Stimulated activated effector memory CD8-positive, alpha-beta T cell treated with anti-CD3 and anti-CD28 coated beads, Interleukin-12 subunit alpha, Interleukin-12 subunit beta, amount 100 ng/mL, for 72 hours (primary cell): Measurements from ENCODE around the gene MRGPRG.
"Not testable (repeated sequence)": the region's sequence is repeated elsewhere in the genome, so short reads cannot be mapped to it uniquely, and the experiment has no call there.

Experiments used
- ATAC-seq: fragments of 150-1000 bp; cut with Tn5 transposase; 2 replicates; pipeline ENCODE4 v1.10.0; 2021
- DNase-seq, 2 donors: peaks; one replicate each; pipeline ENCODE4 v3.0.0; 2021 to 2022; ENCODE audit warnings: low spot score in 2 of 2
- H3K27ac Mint-ChIP-seq: one replicate; pipeline ENCODE4 v1.8.0; 2022; ENCODE audit warnings: mild to moderate bottlenecking, mixed read lengths
- H3K36me3 Mint-ChIP-seq: one replicate; pipeline ENCODE4 v1.8.0; 2022; ENCODE audit warnings: mild to moderate bottlenecking, mixed read lengths
- H3K4me1 Mint-ChIP-seq: one replicate; pipeline ENCODE4 v1.8.0; 2022; ENCODE audit warnings: mixed read lengths
- H3K4me3 Mint-ChIP-seq: one replicate; pipeline ENCODE4 v1.8.0; 2022; ENCODE audit warnings: mild to moderate bottlenecking, mixed read lengths
- H3K9me3 Mint-ChIP-seq: one replicate; pipeline ENCODE4 v1.8.0; 2022; ENCODE audit warnings: mixed read lengths

The MRGPRG gene

GRCh38 chr11:3182462-3182852 lies 36.2 kb downstream of the MRGPRG start:
- Mint-ChIP-seq H3K36me3 (no peaks in the 10 kb centered on the region), H3K4me1 (no peaks in the 10 kb centered on the region), H3K4me3 (no peak overlapping the region), H3K27ac (no peak overlapping the region), H3K9me3 (no peaks in the 10 kb centered on the region)
- DNase-seq (no peak), ATAC-seq (no peak)

- H3K9me3 Mint-ChIP-seq, result no peaks in the 10 kb centered on the region
- no peak overlapping the region for H3K4me3 Mint-ChIP-seq
- ATAC-seq, result peak; percentile 16
- no peak overlapping the region for H3K27ac Mint-ChIP-seq
- no peak for DNase-seq
- H3K36me3 Mint-ChIP-seq, result no peaks in the 10 kb centered on the region
- H3K4me1 Mint-ChIP-seq, result no peaks in the 10 kb centered on the region
These were observed 36.7 kb downstream of the MRGPRG start for GRCh38 chr11:3181725-3182461.

GRCh38 chr11:3180869-3181268 lies 37.7 kb downstream of the MRGPRG start:
- ATAC-seq (no peak), DNase-seq (no peak)
- Mint-ChIP-seq H3K27ac (no peak overlapping the region), H3K4me1 (no peaks in the 10 kb centered on the region), H3K9me3 (peaks cover 2% of the 10 kb centered on the region), H3K36me3 (no peaks in the 10 kb centered on the region), H3K4me3 (no peak overlapping the region)

- no peaks in the 10 kb centered on the region for H3K36me3 Mint-ChIP-seq
- no peak for DNase-seq
- H3K4me1 Mint-ChIP-seq, result no peaks in the 10 kb centered on the region
- no peak overlapping the region for H3K27ac Mint-ChIP-seq
- ATAC-seq, result no peak
- H3K4me3 Mint-ChIP-seq, result no peak overlapping the region
- peaks cover 7% of the 10 kb centered on the region for H3K9me3 Mint-ChIP-seq
These were observed 40.3 kb downstream of the MRGPRG start for GRCh38 chr11:3178349-3178748.

- Mint-ChIP-seq H3K4me3 (no peak overlapping the region), H3K27ac (no peak overlapping the region), H3K4me1 (no peaks in the 10 kb centered on the region), H3K36me3 (no peaks in the 10 kb centered on the region), H3K9me3 (peaks cover 7% of the 10 kb centered on the region)
- no peak for DNase-seq
- ATAC-seq, result peak; percentile 45
These were observed 40.7 kb downstream of the MRGPRG start for GRCh38 chr11:3177931-3178330.

DNA sequence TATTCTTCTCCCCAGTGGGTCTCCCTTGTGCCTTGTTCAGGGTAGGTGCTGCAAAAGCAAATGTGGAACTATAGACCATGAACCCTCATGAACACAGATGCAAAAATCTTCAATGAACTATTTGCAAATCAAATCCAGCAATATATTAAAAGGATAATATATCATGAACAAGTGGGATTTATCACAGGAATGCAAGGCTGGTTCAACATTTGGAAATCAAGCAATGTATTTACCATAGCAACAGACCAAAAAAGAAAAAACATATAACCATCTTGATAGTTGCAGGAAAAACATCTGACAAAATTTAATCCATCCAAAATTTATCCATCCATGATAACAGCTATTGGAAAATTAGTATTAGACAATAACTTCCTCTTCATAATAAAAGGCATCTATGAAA lies 42.1 kb downstream of the MRGPRG start:
- Mint-ChIP-seq H3K4me1 (no peaks in the 10 kb centered on the region), H3K4me3 (no peak overlapping the region), H3K9me3 (peaks cover 7% of the 10 kb centered on the region), H3K27ac (no peak overlapping the region), H3K36me3 (no peaks in the 10 kb centered on the region)
- no peak for DNase-seq
- no peak for ATAC-seq

- no peak overlapping the region for H3K4me3 Mint-ChIP-seq
- no peak for ATAC-seq
- no peak for DNase-seq
- H3K4me1 Mint-ChIP-seq, result peaks cover under 1% of the 10 kb centered on the region
- no peaks in the 10 kb centered on the region for H3K36me3 Mint-ChIP-seq
- no peak overlapping the region for H3K27ac Mint-ChIP-seq
- peaks cover 7% of the 10 kb centered on the region for H3K9me3 Mint-ChIP-seq
These were observed 43.4 kb downstream of the MRGPRG start for GRCh38 chr11:3175194-3175593.

DNA sequence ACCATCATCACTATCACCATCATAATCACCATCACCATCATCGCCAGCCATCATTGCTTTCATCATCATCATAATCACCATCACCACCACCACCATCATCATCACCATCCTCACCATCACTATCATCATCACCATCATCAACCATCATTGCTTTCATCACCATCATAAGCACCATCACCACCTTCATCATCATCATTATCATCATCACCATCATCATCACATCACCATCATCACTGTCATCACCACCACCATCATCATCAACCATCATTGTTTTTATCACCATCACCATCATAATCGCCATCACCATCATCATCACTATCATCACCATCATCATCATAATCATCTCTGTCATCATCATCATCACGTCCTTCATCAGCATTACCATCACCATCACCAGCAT lies 44.2 kb downstream of the MRGPRG start:
- H3K4me1 Mint-ChIP-seq, result peaks cover 9% of the 10 kb centered on the region
- ATAC-seq (no peak), DNase-seq (no peak)
- H3K9me3 Mint-ChIP-seq, result peaks cover 7% of the 10 kb centered on the region
- no peak overlapping the region for H3K27ac Mint-ChIP-seq
- no peak overlapping the region for H3K4me3 Mint-ChIP-seq
- no peaks in the 10 kb centered on the region for H3K36me3 Mint-ChIP-seq

- peaks cover 7% of the 10 kb centered on the region for H3K9me3 Mint-ChIP-seq
- H3K4me1 Mint-ChIP-seq, result peaks cover 14% of the 10 kb centered on the region
- H3K36me3 Mint-ChIP-seq, result no peaks in the 10 kb centered on the region
- no peak overlapping the region for H3K4me3 Mint-ChIP-seq
- DNase-seq (no peak), ATAC-seq (no peak)
- H3K27ac Mint-ChIP-seq, result no peak overlapping the region
These were observed 44.8 kb downstream of the MRGPRG start for GRCh38 chr11:3173795-3174194.

GRCh38 chr11:3171931-3172560 lies 46.6 kb downstream of the MRGPRG start:
- Mint-ChIP-seq H3K4me1 (peaks cover 14% of the 10 kb centered on the region), H3K27ac (no peak overlapping the region), H3K9me3 (peaks cover 7% of the 10 kb centered on the region), H3K36me3 (no peaks in the 10 kb centered on the region), H3K4me3 (no peak overlapping the region)
- ATAC-seq, result no peak
- DNase-seq, result no peak

DNA sequence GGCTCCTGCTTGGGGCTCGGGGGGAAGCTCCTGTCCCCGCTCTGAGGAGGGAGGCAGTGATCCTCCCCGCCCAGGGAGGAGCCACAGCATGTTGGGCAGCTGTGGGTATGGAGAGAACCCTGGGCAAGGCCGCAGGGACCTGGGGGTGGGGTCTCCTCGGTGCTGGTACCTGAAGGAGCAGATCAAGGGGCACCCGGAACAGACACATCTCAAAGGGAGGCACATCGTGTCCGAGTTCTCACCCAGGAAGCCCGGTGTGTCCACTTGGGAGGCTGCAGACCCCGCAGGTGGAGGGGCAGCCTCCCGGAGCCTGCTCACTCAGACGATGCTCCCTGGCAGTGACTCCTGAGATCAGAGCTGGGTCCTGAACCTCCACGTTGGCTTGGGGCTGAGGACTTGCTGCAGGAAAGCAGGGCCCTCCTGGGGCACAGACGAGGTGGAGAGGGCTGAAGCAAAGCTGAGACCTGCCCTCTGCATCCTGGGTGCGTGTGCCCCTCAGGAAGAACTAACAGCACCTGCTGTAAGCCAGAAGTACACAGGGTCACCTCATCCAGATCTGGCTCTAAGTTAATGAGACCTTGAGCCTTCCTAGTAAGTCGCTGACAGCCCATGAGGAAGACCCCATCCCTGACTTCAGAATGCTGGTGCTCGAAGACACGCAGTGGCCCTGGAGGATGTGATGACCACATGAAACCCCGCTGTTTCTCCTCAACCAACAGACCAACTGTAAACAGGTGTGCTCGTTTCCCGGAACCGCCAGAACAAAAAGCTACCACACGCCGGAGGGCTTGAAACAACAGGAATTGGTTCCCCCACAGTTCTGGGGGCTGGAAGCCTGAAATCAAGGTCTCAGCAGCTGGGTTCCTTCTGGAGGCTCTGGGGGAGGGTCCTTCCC lies 47.6 kb downstream of the MRGPRG start:
- no peak overlapping the region for H3K4me3 Mint-ChIP-seq
- ATAC-seq (no peak), DNase-seq (no peak)
- peaks cover 7% of the 10 kb centered on the region for H3K9me3 Mint-ChIP-seq
- no peaks in the 10 kb centered on the region for H3K36me3 Mint-ChIP-seq
- H3K4me1 Mint-ChIP-seq, result peaks cover 15% of the 10 kb centered on the region
- no peak overlapping the region for H3K27ac Mint-ChIP-seq

- ATAC-seq, result no peak
- no peak for DNase-seq
- no peaks in the 10 kb centered on the region for H3K36me3 Mint-ChIP-seq
- no peak overlapping the region for H3K27ac Mint-ChIP-seq
- no peaks in the 10 kb centered on the region for H3K9me3 Mint-ChIP-seq
- H3K4me3 Mint-ChIP-seq, result peak overlapping the region; percentile 60
- peaks cover 22% of the 10 kb centered on the region for H3K4me1 Mint-ChIP-seq
These were observed 48.4 kb downstream of the MRGPRG start for GRCh38 chr11:3170044-3170755.

DNA sequence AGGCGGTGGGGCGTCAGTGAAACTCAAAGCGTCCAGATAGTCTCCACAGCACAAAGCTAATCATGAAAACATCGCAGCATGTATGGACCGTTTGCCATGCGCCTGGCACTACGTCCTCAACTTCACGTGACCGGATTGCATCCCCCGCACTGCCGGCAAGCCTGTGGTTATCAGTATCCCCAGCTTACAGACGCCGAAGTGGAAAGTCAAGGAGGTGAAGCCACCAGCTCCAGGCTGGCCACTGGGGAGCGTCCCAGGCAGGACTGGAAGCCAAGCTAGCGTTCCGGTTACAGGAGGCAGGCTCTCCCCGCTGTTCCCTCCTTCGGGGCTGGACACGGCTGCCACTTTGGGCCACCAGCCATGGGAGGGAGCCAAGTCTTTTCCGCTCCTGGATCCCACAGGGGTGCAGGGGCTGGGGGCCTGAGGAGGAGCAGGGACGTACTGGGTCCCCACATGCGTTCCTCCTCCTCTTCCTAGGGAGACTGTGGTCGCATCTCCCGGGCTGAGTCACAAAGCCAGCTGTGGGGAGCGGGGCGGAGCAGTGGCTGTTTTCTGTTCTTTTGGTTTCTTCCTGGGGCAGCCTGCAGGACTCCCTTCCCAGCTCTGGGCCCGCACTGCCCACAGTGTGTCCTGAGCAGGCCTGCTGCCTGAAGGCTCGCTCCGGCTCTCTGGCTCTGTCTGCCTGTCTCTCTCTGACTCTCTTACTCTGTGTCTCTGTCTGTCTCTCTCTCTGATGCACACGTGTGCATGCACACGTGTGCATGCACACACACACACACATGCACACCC lies 49.2 kb downstream of the MRGPRG start:
- peak; percentile 14 for ATAC-seq

GRCh38 chr11:3168742-3169254 lies 49.8 kb downstream of the MRGPRG start:
- H3K9me3 Mint-ChIP-seq, DNase-seq, ATAC-seq, H3K36me3 Mint-ChIP-seq, H3K27ac Mint-ChIP-seq: not testable (repeated sequence)
- peaks cover 24% of the 10 kb centered on the region for H3K4me1 Mint-ChIP-seq
- peak overlapping the region; percentile 60 for H3K4me3 Mint-ChIP-seq

More for the DNA sequence above, 49.2 kb downstream of the MRGPRG start:
- no peak for DNase-seq
- H3K4me1 Mint-ChIP-seq, result peaks cover 22% of the 10 kb centered on the region
- no peak overlapping the region for H3K27ac Mint-ChIP-seq
- H3K9me3 Mint-ChIP-seq, result no peaks in the 10 kb centered on the region
- no peaks in the 10 kb centered on the region for H3K36me3 Mint-ChIP-seq
- H3K4me3 Mint-ChIP-seq, result peak overlapping the region; percentile 60
